Lung microvascular endothelial cell (primary cell): ENCODE results near the gene CSNK2B. TPM values are rescaled to one million over a fixed set of nuclear protein-coding genes. Genes with fewer than 3 reads are reported as not detected.

Source experiments
- DNase-seq, 2 donors: peaks; one replicate each; pipeline versions ENCODE4 v3.0.0 to v3.0.0-alpha.2; 2010; ENCODE audit warnings: low read depth in 2 of 2
- total RNA-seq: library from RNA; depleted of rRNA; stranded (reverse); fragments of >200 nt; gene quantifications from 2 replicates; pipeline ENCODE4 v1.2.1, GENCODE V29; 2014

The CSNK2B gene
- total RNA-seq, 1 donor from 2014 or later = 64.1 TPM

DNA sequence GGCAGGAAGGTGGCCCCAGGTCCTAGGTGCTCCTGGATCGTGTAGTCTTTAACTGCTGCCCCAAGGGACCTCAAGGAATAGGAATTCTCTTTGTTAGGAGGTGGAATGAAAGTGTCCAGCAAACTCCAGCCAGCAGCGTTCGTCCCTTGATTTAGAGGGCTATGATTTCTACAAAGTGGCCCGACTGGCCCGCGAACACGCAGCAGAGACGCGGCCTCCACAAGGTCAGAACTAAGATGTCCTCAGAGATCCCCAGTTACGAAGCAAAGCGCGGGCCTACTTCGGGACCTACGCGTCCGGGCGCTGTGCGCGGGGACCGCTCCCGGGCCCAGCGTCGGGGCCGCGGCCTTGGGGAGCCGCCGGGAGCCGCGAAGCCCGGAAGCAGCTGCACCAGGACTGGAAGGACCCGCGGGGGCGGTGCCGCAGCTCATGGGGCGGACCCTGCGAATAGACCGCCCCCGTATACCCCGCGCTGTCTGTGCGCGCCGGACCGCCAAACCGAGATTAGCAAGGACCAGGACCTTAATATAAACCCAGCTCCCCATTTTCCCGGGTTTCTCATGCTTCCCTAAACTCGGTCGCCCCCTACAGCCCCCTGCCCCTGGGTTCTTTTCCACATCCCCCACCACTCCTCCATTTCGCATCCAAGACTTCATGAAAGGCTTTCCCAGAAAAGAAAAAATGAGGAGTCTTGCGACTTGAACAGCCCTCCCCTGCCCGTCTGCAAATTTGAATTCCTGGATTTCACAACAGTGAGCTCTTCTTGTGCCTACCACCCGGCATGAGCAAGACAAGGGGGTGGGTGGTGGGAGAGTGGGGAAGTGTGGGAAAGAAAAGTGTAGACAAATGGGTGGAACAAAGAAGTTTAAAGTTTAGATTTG is 5.3 kb upstream of the CSNK2B start, which contains the start of gene C6orf47:
C6orf47 (minus strand) TSS at position 398 of the 881 bp plus-strand sequence. CDS start 831 bp downstream, outside the sequence.
- peak; percentile 86 to 88 for DNase-seq

DNA sequence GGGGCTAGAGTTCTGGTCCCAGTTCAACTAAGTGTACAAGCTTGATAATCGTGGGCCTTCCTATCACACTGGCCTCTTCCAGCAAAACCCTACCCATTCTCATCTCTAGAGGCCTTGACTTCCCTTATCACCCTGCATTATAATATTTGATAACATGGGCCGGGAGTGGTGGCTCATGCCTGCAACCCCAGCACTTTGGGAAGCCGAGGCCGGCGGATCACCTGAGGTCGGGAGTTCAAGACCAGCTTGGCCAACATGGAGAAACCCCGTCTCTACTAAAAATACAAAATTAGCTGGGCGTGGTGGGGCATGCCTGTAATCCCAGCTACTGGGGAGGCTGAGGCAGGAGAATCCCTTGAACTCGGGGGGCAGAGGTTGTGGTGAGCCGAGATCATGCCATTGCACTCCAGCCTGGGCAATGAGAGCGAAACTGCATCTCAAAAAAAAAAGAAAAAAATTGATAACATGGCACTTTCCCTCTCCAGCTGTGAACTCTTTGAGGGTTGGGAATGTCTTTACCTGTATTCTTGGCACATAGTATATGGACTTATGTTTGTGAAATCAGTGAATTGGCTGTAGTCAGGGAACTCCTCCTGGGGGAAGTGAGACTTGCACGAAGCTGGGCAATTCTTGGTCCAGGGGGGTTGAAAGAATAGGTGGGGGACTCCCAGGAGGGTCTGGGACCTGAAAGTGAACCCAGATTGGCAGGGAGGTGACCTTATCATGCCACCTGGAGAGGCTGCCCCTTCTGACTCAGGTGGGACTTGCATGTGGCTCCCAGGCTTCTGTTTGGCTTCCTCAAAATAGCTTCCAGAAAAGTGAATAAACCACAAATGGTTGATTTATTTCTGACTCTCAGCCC is 4.4 kb upstream of the CSNK2B start:
- no peak for DNase-seq

DNA sequence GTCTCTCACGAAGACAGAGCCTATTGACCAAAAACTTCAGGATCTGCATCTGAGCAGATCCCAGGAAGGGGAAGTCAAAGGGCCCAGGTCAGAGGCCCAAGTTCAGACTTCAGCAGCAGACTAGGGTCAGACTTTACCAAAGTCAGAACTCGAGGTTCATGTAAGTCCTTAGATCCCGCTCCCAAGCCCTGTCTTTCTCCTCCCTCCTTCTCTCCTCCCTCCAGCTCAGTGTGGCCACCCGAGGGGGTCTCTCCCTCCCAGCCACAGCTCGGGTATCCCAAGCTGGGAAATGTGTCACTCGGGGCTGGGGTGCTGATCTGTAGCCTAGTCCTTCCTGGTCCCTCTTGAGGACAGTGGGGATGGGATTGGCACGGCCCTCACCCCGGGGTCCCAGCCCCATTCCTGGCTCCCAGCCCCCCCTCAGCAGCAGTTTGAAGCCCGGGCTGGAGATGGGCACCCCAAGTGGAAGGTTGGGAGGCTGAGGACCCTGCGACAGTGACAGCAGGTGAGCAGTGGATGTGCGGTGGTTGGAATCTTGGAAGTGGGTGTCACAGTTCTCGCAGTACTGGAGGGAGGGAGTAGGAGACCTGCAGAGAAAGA is 3.7 kb upstream of the CSNK2B start:
- DNase-seq = no peak

DNA sequence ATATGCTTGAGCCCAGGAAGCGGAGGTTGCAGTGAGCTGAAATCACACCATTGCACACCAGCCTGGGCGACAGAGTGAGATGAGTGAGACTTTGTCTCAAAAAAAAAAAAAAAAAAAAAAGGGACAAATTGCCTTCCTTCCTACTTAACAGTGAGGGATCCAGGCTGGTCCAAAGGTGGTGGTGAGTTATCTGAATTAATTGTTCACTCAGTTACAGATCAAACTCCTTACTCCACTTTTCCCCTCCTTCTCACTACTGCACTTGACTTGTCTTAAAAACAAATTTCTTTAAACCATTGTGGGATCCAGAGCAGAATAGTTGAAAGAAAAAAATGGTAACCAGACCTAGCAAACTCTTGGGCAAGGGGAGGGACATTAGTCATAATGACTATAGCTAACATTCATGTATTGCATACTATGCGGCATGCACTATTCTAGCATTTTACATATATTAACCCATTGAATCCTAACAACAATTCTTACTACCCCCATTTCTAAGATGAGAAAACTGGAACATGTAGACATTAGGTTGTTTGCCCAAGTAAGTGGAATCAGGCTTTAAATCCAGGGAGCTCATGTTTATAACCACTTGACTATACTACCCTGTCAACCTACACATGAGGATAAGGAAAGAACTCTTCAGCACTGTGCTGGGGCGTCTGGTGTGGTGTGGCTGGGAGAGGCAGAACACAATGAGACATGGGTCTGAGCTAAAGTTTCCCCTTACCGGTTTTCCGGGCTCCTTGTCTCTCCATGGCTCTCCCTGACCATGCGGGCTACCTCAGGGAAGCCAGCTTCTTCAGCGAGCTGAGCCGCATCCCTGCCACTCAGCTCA is 2.5 kb upstream of the CSNK2B start:
- no peak for DNase-seq

DNA sequence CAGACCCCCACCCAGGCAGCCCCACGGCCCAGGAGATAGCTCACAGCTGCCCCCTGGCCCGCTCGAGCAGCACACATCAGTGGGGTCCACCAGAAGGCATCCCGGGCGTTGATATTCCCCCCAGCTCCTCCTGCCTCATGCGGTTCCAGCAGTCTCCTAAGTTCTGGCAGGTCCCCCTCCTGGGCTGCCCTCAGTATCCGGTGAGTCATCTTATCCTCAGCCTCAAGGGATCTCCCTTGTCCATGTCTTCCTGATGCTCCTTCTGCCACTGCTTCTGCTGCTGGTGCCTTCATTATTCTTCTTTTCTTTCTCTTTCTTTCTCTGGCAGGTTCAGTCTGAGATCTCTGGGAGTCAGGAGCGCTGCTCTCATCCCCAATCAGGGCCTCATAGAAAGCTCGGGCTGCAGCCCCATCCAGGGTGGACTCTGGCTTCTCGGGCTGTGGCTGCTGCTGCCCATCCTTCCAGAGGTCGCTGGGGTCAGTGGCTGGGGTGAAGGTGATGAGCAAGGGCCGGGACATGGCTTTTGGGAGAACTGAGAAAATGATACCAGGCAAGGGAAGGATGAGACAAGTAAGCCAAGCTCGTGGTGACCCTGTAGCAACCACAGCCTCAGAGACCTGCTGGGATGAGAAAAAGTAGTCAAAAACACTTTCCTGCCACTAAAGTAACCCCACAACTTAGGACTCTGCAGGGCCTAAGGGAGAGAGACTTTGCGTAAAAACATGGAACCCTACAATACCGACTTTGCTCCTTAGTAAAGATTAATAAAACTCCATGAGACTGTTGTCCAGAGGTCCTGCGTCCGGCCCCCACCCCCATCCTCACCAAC is 1.7 kb upstream of the CSNK2B start:
- peak in 1 of 2 donors; percentile 87 for DNase-seq

DNA sequence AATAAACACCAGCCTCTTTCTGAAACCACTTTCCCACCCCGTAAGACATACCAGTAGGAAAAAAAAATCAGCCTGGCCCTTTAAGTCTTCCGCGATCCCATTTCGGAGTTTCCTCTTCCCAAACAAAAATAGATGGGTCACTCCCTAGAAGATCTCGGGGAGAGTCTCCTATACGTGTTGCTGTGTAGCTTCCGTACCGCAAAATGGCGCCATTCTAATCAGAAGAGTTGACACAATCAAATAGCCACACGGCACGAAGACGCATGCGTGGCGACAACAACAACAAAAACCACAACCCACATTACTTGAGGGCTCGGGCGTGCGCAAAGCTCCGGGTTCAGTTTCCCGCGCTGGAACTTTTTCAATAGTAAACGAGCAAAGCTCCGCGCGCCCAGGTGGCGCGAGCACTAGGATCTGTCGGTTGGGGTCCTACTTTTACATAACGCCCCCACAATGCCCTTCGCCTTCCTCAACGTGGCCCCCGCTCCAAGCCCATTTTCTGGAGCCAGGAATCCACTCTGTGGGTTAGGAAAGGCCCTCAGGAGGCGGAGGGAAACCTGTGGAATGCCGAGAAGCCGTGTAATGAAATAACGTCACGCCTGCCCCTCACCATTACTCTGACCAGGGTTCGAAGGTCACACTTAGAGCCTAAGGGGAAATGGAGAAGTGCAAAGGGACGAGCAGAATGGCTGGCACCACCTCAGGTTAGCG is 935 bp upstream of the CSNK2B start, which contains the start of gene GPANK1:
GPANK1 (minus strand) TSS at position 208 of the 711 bp plus-strand sequence. CDS start 519 bp downstream, outside the sequence.
- peak; percentile 93 to 95 for DNase-seq

DNA sequence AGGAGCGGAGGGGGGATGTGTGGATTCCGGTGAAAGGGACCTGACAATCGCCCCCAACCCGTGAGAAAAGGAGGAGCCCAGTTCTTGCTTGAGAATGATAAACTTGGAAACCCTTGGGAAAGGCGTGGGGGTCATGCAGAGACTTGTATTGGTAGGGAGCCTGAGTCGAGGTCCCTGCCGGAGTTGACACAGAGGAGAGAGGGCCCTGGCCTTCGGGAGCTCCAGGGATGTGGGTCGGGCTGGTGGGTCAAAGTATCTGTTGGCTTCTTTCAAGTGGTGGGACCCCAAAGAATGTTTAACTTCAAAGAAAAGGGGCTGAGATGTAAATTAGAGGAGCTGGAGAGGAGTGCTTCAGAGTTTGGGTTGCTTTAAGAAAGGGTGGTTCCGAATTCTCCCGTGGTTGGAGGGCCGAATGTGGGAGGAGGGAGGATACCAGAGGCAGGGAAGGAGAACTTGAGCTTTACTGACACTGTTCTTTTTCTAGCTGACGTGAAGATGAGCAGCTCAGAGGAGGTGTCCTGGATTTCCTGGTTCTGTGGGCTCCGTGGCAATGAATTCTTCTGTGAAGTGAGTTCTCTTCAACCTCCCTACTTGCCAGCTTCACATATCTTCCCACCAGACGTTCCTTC is 571 bp downstream of the CSNK2B start:
- no peak for DNase-seq

DNA sequence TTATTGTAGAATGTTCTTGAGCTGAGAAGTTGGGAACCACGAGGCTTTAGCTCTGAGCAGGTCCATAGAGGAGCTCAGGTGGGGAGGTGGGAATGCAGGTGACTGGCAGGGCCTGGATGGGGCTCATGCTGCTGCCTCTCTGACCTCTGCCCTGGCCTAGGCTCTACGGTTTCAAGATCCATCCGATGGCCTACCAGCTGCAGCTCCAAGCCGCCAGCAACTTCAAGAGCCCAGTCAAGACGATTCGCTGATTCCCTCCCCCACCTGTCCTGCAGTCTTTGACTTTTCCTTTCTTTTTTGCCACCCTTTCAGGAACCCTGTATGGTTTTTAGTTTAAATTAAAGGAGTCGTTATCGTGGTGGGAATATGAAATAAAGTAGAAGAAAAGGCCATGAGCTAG is 3.8 kb downstream of the CSNK2B start, which contains the start of gene LY6G5B:
LY6G5B (plus strand) TSS at position 301 of the 400 bp plus-strand sequence. CDS start 975 bp downstream, outside the sequence.
- DNase-seq = no peak

DNA sequence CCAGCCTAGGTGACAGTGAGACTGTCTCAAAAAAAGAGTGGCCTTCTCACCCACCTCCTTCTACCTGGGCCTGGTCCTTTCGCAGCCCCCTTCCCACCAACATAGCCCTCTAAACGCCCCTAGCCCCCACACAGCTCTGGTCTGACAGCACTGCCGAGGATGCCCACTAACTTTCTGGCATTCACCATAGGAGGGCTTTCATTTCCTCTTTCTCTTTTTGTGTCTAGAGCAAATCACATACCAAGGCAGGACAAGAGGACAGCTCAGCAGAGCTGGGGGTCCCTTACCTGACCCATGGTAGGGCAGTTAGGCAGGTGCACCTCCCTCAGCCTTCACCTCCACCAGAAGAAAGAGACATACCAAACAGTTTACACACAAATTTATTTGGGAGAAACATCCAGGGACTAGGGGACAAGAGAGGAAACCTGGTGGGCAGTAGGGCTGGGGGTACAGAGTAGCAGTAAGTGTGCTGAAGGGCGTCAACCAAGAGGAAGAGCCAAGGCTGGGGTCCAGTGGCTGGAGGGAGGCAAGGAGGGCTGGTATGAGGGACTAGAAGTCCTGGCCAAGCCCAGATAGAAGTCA is 10.5 kb downstream of the CSNK2B start:
- no peak for DNase-seq

DNA sequence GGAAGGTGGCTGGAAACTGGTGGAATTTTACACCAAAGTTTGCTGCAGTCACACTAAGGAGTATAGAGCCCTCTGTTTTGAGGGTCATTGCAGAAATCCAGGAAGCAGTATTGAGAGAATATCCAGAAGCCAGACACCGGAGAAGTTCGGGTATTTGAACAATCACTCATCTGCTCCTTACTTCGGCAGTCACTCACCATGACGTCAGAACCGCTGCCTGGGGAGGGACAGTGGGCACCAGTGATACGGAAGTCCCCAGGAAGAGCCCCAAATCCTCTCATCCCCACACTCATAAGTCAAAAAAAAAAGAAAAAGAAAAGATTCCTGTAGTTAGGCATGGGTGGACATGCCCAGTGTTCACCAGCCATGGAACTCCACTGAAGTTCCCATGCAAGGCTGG is 11.0 kb downstream of the CSNK2B start:
- DNase-seq = no peak

DNA sequence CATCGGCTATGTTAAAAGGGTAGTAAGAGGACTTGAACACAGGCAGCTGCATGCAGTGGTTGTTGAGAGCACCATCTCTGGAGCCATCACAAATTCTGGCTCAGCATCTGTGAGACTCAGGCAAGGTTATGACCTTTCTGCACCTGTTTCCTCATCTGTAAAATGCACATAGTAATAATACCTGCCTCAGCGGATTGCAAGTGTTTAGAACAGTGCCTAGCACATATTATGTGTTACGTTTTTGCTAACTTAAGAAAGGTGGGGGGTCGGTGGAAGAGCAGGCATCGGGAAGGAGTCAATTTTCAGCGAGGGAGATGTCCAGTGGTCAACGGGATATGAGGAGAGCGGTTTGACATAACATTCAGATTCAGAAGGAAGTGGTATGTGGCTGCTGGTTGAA is 12.1 kb downstream of the CSNK2B start:
- DNase-seq = no peak

DNA sequence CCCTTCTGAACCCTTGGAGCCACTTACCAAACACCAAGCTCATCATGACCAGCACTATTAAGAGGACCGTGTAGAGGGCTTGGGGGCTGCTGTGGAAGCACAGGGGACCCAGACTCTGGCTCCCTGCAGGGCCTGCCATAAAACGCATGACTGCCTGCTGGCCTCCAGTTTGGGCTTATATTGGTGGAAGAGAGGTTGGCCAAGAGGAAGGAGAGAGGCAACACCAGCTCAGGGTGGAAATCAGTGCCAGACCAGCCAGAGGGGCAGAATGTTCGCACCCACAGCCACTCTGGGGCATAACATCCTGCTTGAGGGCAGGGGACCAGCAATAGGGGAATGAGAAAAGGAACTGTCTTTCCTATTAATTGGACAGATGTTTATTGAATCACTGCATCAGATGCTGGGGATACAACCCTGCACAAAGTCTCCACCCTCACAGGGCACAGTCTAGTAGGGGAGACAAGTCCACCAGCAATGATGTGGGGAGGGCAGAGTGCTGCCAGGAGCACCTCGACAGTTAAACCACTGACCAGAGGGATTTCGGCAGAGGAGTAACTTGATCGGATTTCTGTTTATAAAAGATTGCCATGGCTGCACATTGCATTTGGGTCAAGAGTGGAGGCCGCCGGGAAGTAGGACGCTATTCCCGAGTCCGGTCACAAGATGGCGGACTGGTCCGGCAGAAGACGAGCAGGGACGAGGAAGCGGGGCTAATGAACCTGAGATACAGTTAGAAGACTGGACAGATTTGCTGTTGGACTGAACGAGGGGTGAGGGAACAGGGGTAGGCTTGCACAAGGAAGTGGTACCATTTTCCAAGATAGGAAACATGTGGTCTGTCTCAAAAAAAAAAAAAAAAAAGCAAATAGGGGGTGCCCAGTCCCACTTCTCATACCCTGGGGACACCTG is 14.6 kb downstream of the CSNK2B start, which contains the start of gene LY6G5C:
LY6G5C (minus strand) TSS at position 842 of the 909 bp plus-strand sequence; CDS start at position 148, 694 bp downstream.
- peak; percentile 90 for DNase-seq

DNA sequence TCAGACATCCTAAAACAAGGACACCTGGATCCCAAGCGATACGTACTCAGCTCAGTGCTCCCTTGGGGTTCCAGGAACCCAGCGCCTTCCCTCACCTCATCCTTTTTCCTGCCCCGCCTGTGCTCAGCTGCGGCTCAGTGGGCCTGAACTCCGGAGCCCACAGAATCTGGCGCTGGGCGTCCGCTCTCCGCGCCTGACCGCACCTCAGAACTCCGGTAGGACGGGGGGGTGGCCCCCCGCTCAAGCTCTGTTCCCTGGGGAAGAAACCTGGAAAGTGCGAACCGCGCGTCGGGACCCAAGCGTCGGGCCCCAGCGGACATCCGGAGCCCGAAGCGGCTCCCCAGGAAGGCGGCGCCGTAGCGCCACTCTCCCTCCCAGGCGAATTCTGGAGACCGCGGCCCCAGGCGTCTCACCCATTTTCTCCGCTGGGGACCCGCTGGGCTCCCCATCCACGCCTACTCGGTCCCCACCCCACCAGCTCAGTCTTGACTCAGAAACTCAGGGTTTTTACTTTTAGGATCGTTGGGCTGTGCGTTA is 15.3 kb downstream of the CSNK2B start:
- DNase-seq = peak in 1 of 2 donors; percentile 42

DNA sequence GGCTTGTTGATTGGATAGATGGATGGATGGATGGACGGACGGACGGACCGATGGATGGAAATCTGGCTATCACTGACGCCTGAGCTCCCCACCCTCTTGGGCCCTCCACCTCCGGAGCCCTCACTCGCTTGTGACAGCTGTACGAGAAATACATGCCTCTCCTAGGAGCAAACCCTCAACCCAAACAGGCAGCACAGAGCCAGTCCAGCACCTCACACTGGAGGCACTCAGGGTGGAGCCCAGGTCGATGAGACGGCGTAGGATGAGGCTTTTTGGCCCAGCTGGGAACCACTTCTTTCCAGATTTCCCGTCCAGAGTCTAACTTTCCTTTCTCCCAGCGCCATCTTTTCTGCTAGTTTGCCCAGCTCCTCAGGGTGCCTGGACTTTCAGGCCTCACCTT is 17.7 kb downstream of the CSNK2B start:
- DNase-seq = no peak

DNA sequence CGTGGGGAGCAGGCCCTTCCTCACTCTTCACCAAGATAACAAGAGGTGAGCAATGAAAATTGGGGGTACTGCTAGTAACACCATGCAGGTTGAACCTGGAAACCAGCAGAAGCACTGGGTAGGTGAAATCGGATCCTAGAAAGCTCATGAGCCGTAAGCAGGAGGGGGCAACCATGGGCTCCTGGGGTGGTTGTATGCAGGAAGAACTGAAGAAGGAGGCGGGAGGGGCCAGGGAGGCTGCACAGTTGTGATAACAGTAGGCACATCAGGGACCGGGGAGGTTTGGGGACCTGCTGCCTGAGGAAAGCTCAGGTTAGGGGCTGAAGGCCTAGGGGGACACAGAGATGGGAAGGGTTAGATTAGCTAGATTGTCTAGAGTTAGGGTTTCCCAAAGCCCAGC is 20.6 kb downstream of the CSNK2B start:
- no peak for DNase-seq

DNA sequence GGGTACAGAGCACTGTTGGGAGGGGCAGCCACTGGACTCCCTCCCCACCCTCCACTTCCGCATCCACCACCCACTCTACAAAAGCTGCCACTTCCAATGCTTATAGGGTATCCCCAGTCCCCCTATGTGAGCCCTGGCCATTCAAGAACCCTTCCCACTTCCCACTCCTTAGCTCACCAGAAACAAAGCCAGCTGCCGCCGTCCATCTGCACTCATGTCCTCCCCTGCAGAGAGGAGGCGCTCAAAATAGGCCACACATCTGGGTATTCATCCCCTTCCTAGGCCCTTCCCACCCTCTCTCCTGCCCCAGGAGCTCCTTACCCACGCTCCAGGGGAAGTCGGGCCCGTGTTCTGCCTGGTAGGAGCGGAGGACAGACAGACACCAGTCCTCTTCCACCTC is 21.4 kb downstream of the CSNK2B start:
- DNase-seq = no peak
